Measurements from ENCODE around the gene AJUBA.

AJUBA gene

GRCh38 chr14:23020143-23021128 is 38.1 kb upstream of the AJUBA start:
- H3K36me3 ChIP-seq (ENCODE audit: insufficient read depth, low read length): peaks cover 14% of the 10 kb centered on the region
- peaks cover under 1% of the 10 kb centered on the region; the same call in 1 of the 2 replicates for H4K20me1 ChIP-seq (ENCODE audit: insufficient read depth, low read length)
- H3K9ac ChIP-seq (ENCODE audit: low read depth, low read length): no peak overlapping the region
- H3K4me3 ChIP-seq (ENCODE audit: low read depth in 1 of 2, low read length in 2 of 2): no peak overlapping the region
- H3K4me2 ChIP-seq (ENCODE audit: insufficient read depth, low read length): no peak overlapping the region
- H3K4me1 ChIP-seq (ENCODE audit: insufficient read depth, low read length): no peaks in the 10 kb centered on the region
- no peak overlapping the region for H3K27ac ChIP-seq (ENCODE audit: low read length)
- no peaks in the 10 kb centered on the region for H3K9me3 ChIP-seq (ENCODE audit: insufficient read depth, low read length, severe bottlenecking)
- no peaks in the 10 kb centered on the region for H3K79me2 ChIP-seq (ENCODE audit: insufficient read depth, low read length)
- TF ChIP-seq EZH2 (IDR thresholded peaks at IDR 0.05; ENCODE audit: borderline replicate concordance, low read depth, low read length, severe bottlenecking): no peak
- no peak for TF ChIP-seq CTCF (IDR thresholded peaks at IDR 0.05; ENCODE audit: borderline replicate concordance, extremely low read depth, low read length, poor library complexity, severe bottlenecking)
- H2AFZ ChIP-seq (ENCODE audit: low read depth, low read length): no peak overlapping the region
- DNase-seq (no peak), ATAC-seq (ENCODE audit: insufficient read depth, low read depth) (no peak)
- no peaks in the 10 kb centered on the region for H3K27me3 ChIP-seq (ENCODE audit: insufficient read depth, low read length, poor library complexity)

- H3K9me3 ChIP-seq (ENCODE audit: insufficient read depth, low read length, severe bottlenecking): no peaks in the 10 kb centered on the region
- no peak overlapping the region for H3K27ac ChIP-seq (ENCODE audit: low read length)
- no peak overlapping the region for H3K4me3 ChIP-seq (ENCODE audit: low read depth in 1 of 2, low read length in 2 of 2)
- H3K4me1 ChIP-seq (ENCODE audit: insufficient read depth, low read length): no peaks in the 10 kb centered on the region
- H3K4me2 ChIP-seq (ENCODE audit: insufficient read depth, low read length): no peak overlapping the region
- H3K36me3 ChIP-seq (ENCODE audit: insufficient read depth, low read length): 0 out of 2 replicates have a peak, but pooled peaks cover 3% of the 10 kb centered on the region
- ATAC-seq (ENCODE audit: insufficient read depth, low read depth): no peak
- H3K79me2 ChIP-seq (ENCODE audit: insufficient read depth, low read length): no peaks in the 10 kb centered on the region
- no peak overlapping the region for H2AFZ ChIP-seq (ENCODE audit: low read depth, low read length)
- TF ChIP-seq EZH2 (IDR thresholded peaks at IDR 0.05; ENCODE audit: borderline replicate concordance, low read depth, low read length, severe bottlenecking) (no peak), CTCF (IDR thresholded peaks at IDR 0.05; ENCODE audit: borderline replicate concordance, extremely low read depth, low read length, poor library complexity, severe bottlenecking) (no peak)
- H3K9ac ChIP-seq (ENCODE audit: low read depth, low read length): no peak overlapping the region
- H4K20me1 ChIP-seq (ENCODE audit: insufficient read depth, low read length): no peaks in the 10 kb centered on the region
- H3K27me3 ChIP-seq (ENCODE audit: insufficient read depth, low read length, poor library complexity): no peaks in the 10 kb centered on the region
- DNase-seq: no peak
These were observed 35.8 kb upstream of the AJUBA start for GRCh38 chr14:23018107-23018506.

GRCh38 chr14:23017091-23017490 is 34.7 kb upstream of the AJUBA start:
- H4K20me1 ChIP-seq (ENCODE audit: insufficient read depth, low read length): no peaks in the 10 kb centered on the region
- no peak for ATAC-seq (ENCODE audit: insufficient read depth, low read depth)

More at GRCh38 chr14:23017091-23017490, 34.7 kb upstream of the AJUBA start:
- no peaks in the 10 kb centered on the region for H3K9me3 ChIP-seq (ENCODE audit: insufficient read depth, low read length, severe bottlenecking)
- no peak overlapping the region for H2AFZ ChIP-seq (ENCODE audit: low read depth, low read length)
- no peak overlapping the region for H3K4me2 ChIP-seq (ENCODE audit: insufficient read depth, low read length)
- H3K36me3 ChIP-seq (ENCODE audit: insufficient read depth, low read length): 0 out of 2 replicates have a peak, but pooled peaks cover 3% of the 10 kb centered on the region
- no peak overlapping the region for H3K27ac ChIP-seq (ENCODE audit: low read length)
- no peak for DNase-seq
- H3K79me2 ChIP-seq (ENCODE audit: insufficient read depth, low read length): no peaks in the 10 kb centered on the region
- H3K9ac ChIP-seq (ENCODE audit: low read depth, low read length): no peak overlapping the region
- H3K27me3 ChIP-seq (ENCODE audit: insufficient read depth, low read length, poor library complexity): no peaks in the 10 kb centered on the region
- H3K4me3 ChIP-seq (ENCODE audit: low read depth in 1 of 2, low read length in 2 of 2): no peak overlapping the region
- H3K4me1 ChIP-seq (ENCODE audit: insufficient read depth, low read length): no peaks in the 10 kb centered on the region
- TF ChIP-seq CTCF (IDR thresholded peaks at IDR 0.05; ENCODE audit: borderline replicate concordance, extremely low read depth, low read length, poor library complexity, severe bottlenecking): no peak
- no peak for TF ChIP-seq EZH2 (IDR thresholded peaks at IDR 0.05; ENCODE audit: borderline replicate concordance, low read depth, low read length, severe bottlenecking)
